K562 (cell line): Measurements from ENCODE around the gene SNX12. TPM values are rescaled to one million over a fixed set of nuclear protein-coding genes. Genes with fewer than 3 reads are reported as not detected.
A peak's percentile ranks its signal among the peaks of the same experiment; 100 is the strongest.

Source experiments
- ATAC-seq: fragments of 200-7000 bp; cut with Tn5 transposase; 3 replicates; pipeline ENCODE4 v1.9.1; 2020; ENCODE audit warnings: moderate library complexity
- BruUV-seq: library from RNA; stranded (reverse); fragments of 400-500 nt; replicated peaks from 2 replicates; lab custom pipeline; 2021; lab: Mats Ljungman, UMichigan
- CTCF ChIA-PET: fragments of 300-600 bp; formaldehyde crosslinking; extraction: SDS; loops from one replicate; lab custom pipeline; 2021; ENCODE audit warnings: low intra/inter-chr PET ratio; lab: Yijun Ruan, JAX
- POLR2A ChIA-PET: fragments of 300-600, 350-650 bp; sonication (Branson Sonifier 250); formaldehyde crosslinking; extraction: SDS; loops from one replicate; lab custom pipeline; 2021; ENCODE audit warnings: antibody characterized with exemption, inconsistent platforms; lab: Yijun Ruan, JAX
- DNase-seq, 4 experiments: peaks; one replicate each; pipeline versions ENCODE4 v3.0.0 to v3.0.0-alpha.2; 2011 to 2018; ENCODE audit warnings: low spot score in 3 of 4, mixed read lengths in 3 of 4; ENCODE audit errors: extremely low read depth in 1 of 4
- FAIRE-seq: peaks from 2 replicates; lab custom pipeline; 2011; peaks lifted over from hg19 to GRCh38; lab: Jason Lieb, UNC
- H2AFZ ChIP-seq: 2 replicates; pipeline ENCODE4 v1.6.0; 2011; ENCODE audit warnings: low read depth, low read length, control low read depth, inconsistent platforms
- H3K27ac ChIP-seq: fragments of 200-600 bp; 3 replicates; pipeline ENCODE4 v1.8.0; 2011; ENCODE audit warnings: low read depth, mild to moderate bottlenecking, control low read depth, inconsistent platforms, low read length, moderate library complexity, mixed read lengths; ENCODE audit errors: extremely low read depth
- H3K27me3 ChIP-seq, 2 experiments: fragments of 300-600 bp in 1 of 2; 2 replicates in 1 of 2; 3 replicates in 1 of 2; pipeline versions ENCODE4 v1.6.0 to v1.8.0; 2011; ENCODE audit warnings: inconsistent platforms in 2 of 2, low read length in 2 of 2, mild to moderate bottlenecking in 1 of 2, mixed read lengths in 1 of 2, moderate library complexity in 1 of 2; ENCODE audit not compliant: control insufficient read depth in 2 of 2, insufficient read depth in 2 of 2
- H3K36me3 ChIP-seq: fragments of 300-600 bp; 3 replicates; pipeline ENCODE4 v1.8.0; 2011; ENCODE audit warnings: mild to moderate bottlenecking, low read length, inconsistent platforms; ENCODE audit not compliant: control insufficient read depth, insufficient read depth
- H3K4me1 ChIP-seq, 2 experiments: fragments of 200-600 bp in 1 of 2; replicated peaks in 1 of 2; 2 replicates in 1 of 2; 3 replicates in 1 of 2; pipeline versions ENCODE4 v1.5.1 to v1.8.0; 2011; ENCODE audit warnings: inconsistent platforms in 2 of 2, low read length in 2 of 2, mild to moderate bottlenecking in 1 of 2, mixed read lengths in 1 of 2, moderate library complexity in 1 of 2; ENCODE audit not compliant: control insufficient read depth in 2 of 2, insufficient read depth in 2 of 2
- H3K4me2 ChIP-seq: 2 replicates; pipeline ENCODE4 v1.6.1; 2011; ENCODE audit warnings: low read length, control low read depth, inconsistent platforms, mixed read lengths; ENCODE audit not compliant: insufficient read depth
- H3K4me3 ChIP-seq: fragments of 200-600 bp; sonication (generic), shearing (Covaris generic); 2 replicates; pipeline ENCODE4 v1.5.1; 2016; ENCODE audit warnings: control low read depth, inconsistent platforms
- H3K79me2 ChIP-seq: fragments of 200-600 bp; 3 replicates; pipeline ENCODE4 v1.8.0; 2011; ENCODE audit warnings: low read length, inconsistent platforms; ENCODE audit not compliant: control insufficient read depth, insufficient read depth
- H3K9ac ChIP-seq, 2 experiments: 2 replicates each; pipeline versions ENCODE4 v1.6.0 to v1.6.1; 2011; ENCODE audit warnings: low read depth in 2 of 2, low read length in 2 of 2, control low read depth in 1 of 2, inconsistent platforms in 1 of 2, mild to moderate bottlenecking in 1 of 2, mixed read lengths in 1 of 2; ENCODE audit not compliant: insufficient read depth in 1 of 2
- H3K9me1 ChIP-seq: one replicate; pipeline ENCODE4 v1.6.0; 2011; ENCODE audit warnings: inconsistent platforms, mild to moderate bottlenecking, low read length, moderate library complexity; ENCODE audit not compliant: control insufficient read depth, insufficient read depth
- H3K9me3 ChIP-seq: replicated peaks from 2 replicates; pipeline ENCODE4 v1.5.1; 2011; ENCODE audit warnings: low read depth, low read length, inconsistent platforms; ENCODE audit not compliant: control insufficient read depth, insufficient read depth
- H4K20me1 ChIP-seq: replicated peaks from 2 replicates; pipeline ENCODE4 v1.6.1; 2011; ENCODE audit warnings: low read length, inconsistent platforms, mixed read lengths; ENCODE audit not compliant: control insufficient read depth, insufficient read depth
- CREM ChIP-seq: IDR thresholded peaks from 2 replicates; pipeline ENCODE4 v1.6.1; 2014; ENCODE audit warnings: antibody characterized with exemption, low read depth
- FOXP4 ChIP-seq: sonication (generic); formaldehyde crosslinking; IDR thresholded peaks from 2 replicates; pipeline ENCODE4 v1.8.0; 2022; ENCODE audit warnings: mild to moderate bottlenecking, missing genetic modification reagents, borderline replicate concordance
- HDAC3 ChIP-seq: fragments of 450-650 bp; IDR thresholded peaks from 2 replicates; pipeline ENCODE4 v1.6.1; 2018; ENCODE audit warnings: borderline replicate concordance, mild to moderate bottlenecking, moderate library complexity; ENCODE audit not compliant: partially characterized antibody
- IRF1 ChIP-seq: sonication (generic); formaldehyde crosslinking; IDR thresholded peaks from 2 replicates; pipeline ENCODE4 v1.8.0; 2022; ENCODE audit warnings: missing genetic modification reagents, mild to moderate bottlenecking, borderline replicate concordance
- MAX ChIP-seq: sonication (generic); formaldehyde crosslinking; IDR thresholded peaks from 2 replicates; pipeline ENCODE4 v1.9.0; 2022; ENCODE audit warnings: mild to moderate bottlenecking, missing genetic modification reagents
- MAZ ChIP-seq, 2 experiments: fragments of 450-650 bp in 1 of 2; sonication (generic) in 1 of 2; formaldehyde crosslinking; IDR thresholded peaks in 1 of 2; conservative IDR thresholded peaks in 1 of 2; 2 replicates each; pipeline versions ENCODE4 v1.4.0 to v1.5.0; 2020; ENCODE audit warnings: mild to moderate bottlenecking in 1 of 2, missing genetic modification reagents in 1 of 2
- NUFIP1 ChIP-seq: fragments of 450-650 bp; IDR thresholded peaks from 2 replicates; pipeline ENCODE4 v1.6.1; 2018; ENCODE audit not compliant: partially characterized antibody
- RREB1 ChIP-seq: fragments of 250-450 bp; sonication (Bioruptor Pico); IDR thresholded peaks from 2 replicates; pipeline ENCODE4 v1.4.0; 2020
- ZFP30 ChIP-seq: fragments of 250-450 bp; sonication (Bioruptor Pico); IDR thresholded peaks from 2 replicates; pipeline ENCODE4 v1.8.0; 2022; ENCODE audit warnings: moderate library complexity, mild to moderate bottlenecking, inconsistent platforms, borderline replicate concordance
- ZKSCAN8 ChIP-seq: fragments of 200-800 bp; sonication (Bioruptor generic); IDR thresholded peaks from 2 replicates; pipeline ENCODE4 v1.6.1; 2016; ENCODE audit warnings: missing genetic modification characterization, missing compliant biosample characterization
- ZNF668 ChIP-seq: fragments of 250-450 bp; sonication (Bioruptor Pico); IDR thresholded peaks from 2 replicates; pipeline ENCODE4 v1.8.0; 2022; ENCODE audit warnings: mild to moderate bottlenecking, inconsistent platforms
- WGBS: fragments of 100-300 bp; shearing (Covaris generic); methylation state at CpG from one replicate; pipeline ENCODE4 v1.1.6; 2016; ENCODE audit warnings: low coverage, mixed read lengths; ENCODE audit not compliant: insufficient coverage; ENCODE audit errors: missing lambda C conversion rate; 5-methylcytosine and 5-hydroxymethylcytosine counted together
- in situ Hi-C: fragments of 300-500 bp; cut with MboI; formaldehyde crosslinking; loops from 4 replicates; pipeline ENCODE4 v1.15.0; 2018; ENCODE audit warnings: inconsistent platforms, mixed read lengths
- intact Hi-C: fragments of 100-400 bp; cut with micrococcal nuclease; formaldehyde crosslinking; loops from 2 replicates; pipeline ENCODE4 v1.14.2; 2022
- polyA plus RNA-seq, 8 experiments: library from polyadenylated mRNA; depleted of rRNA in 4 of 8; stranded (reverse) in 5 of 8; unstranded in 3 of 8; fragments of >200 nt; fragmentation: Nextera tagmentation in 2 of 8; fragmentation: Illumina TruSeq in 1 of 8; extraction: Ambion mirVana in 2 of 8; extraction: Trizol in 1 of 8; gene quantifications; 2 replicates each; pipeline versions ENCODE4 v1.2.1 to v1.2.3, GENCODE V29; 2011 to 2014; ENCODE audit warnings: inconsistent platforms in 1 of 8, missing spikeins in 1 of 8
- total RNA-seq, 7 experiments: library from RNA; depleted of rRNA in 6 of 7; stranded (reverse); fragments of >200 nt in 6 of 7; fragmentation: Illumina TruSeq in 2 of 7; extraction: Trizol in 2 of 7; gene quantifications; 2 replicates each; pipeline versions ENCODE4 v1.2.1 to v1.2.3, GENCODE V29; 2011 to 2021; ENCODE audit warnings: low replicate concordance in 1 of 7

The SNX12 gene
- total and polyA plus RNA-seq, 9 of the 15 experiments (the other 6 are each of a cell fraction or from before 2014, with no cell fraction given) = 12.7 to 50.3 (median 37.1) TPM

GRCh38 chrX:71106427-71106826 is 38.3 kb upstream of the SNX12 start, which contains the start of gene CXorf65 (continued):
- TF ChIP-seq CREM (no peak), HDAC3 (no peak), ZKSCAN8 (CRISPR knock-in tag) (no peak), NUFIP1 (no peak), IRF1 (CRISPR knock-in tag) (no peak), ZFP30 (CRISPR knock-in tag) (no peak), MAZ (CRISPR knock-in tag; conservative IDR thresholded peaks at IDR 0.05 in 1 of 2, IDR thresholded peaks at IDR 0.05 in 1 of 2) (no peak)

- Histone ChIP-seq H3K4me1 (peaks cover 52 to 77% of the 10 kb centered on the region in 2 experiments), H3K27me3 (no peaks in the 10 kb centered on the region), H2AFZ (peak overlapping the region; percentile 29; the same call in 1 of the 2 replicates), H3K4me2 (peak overlapping the region; percentile 46; the same call in 1 of the 2 replicates), H3K79me2 (peaks cover 18% of the 10 kb centered on the region; the same call in 2 of the 3 replicates), H3K9ac (peak overlapping the region in 1 of 2 experiments; percentile 2; a peak in 1 of 4 replicates), H4K20me1 (no peaks in the 10 kb centered on the region), H3K9me1 (no peaks in the 10 kb centered on the region), H3K4me3 (no peak overlapping the region), H3K9me3 (no peaks in the 10 kb centered on the region), H3K36me3 (peaks cover 3% of the 10 kb centered on the region; the same call in 1 of the 3 replicates), H3K27ac (peak overlapping the region; percentile 61)
- ChIA-PET POLR2A (interaction anchor here (1.0 kb wide), 2 partner anchors 14 to 25 kb away, joined by 3 read pairs; no protein-coding TSS in a partner anchor), CTCF (no interaction called here)
- no TSS peak for BruUV-seq
- ATAC-seq (no peak), FAIRE-seq (peak; percentile 58), DNase-seq (no peak)
- in situ Hi-C loops = no loop called here
- 64% methylated on average over 3 of the region's 3 CpGs for WGBS
- intact Hi-C loops = no loop called here
- TF ChIP-seq MAX (CRISPR knock-in tag) (no peak), ZNF668 (no peak), FOXP4 (CRISPR knock-in tag) (no peak), RREB1 (CRISPR knock-in tag) (no peak)
These were observed 37.5 kb upstream of the SNX12 start for GRCh38 chrX:71105628-71106027.
